Mesenchymal stem cell (in vitro differentiated cells and primary cell): Measurements from ENCODE around the gene IFITM10.

Experiments
- DNase-seq: peaks from one replicate; pipeline ENCODE4 v3.0.0-alpha.2; 2013
- H2AFZ ChIP-seq: one replicate; pipeline ENCODE4 v1.6.1; 2013; ENCODE audit warnings: low read depth, mild to moderate bottlenecking, control low read depth, inconsistent platforms, low read length, moderate library complexity
- H2AK5ac ChIP-seq: 2 replicates; pipeline ENCODE4 v1.6.1; 2013; ENCODE audit warnings: low read length, moderate library complexity, mild to moderate bottlenecking, inconsistent platforms; ENCODE audit not compliant: severe bottlenecking
- H2BK120ac ChIP-seq: one replicate; pipeline ENCODE4 v1.6.1; 2013; ENCODE audit warnings: low read depth, mild to moderate bottlenecking, inconsistent platforms, low read length, moderate library complexity
- H2BK12ac ChIP-seq, 2 experiments: one replicate each; pipeline ENCODE4 v1.6.1; 2013; ENCODE audit warnings: inconsistent platforms in 2 of 2, low read length in 2 of 2, mild to moderate bottlenecking in 2 of 2, moderate library complexity in 2 of 2, control low read depth in 1 of 2
- H2BK15ac ChIP-seq: one replicate; pipeline ENCODE4 v1.6.1; 2013; ENCODE audit warnings: mild to moderate bottlenecking, low read depth, inconsistent platforms; ENCODE audit not compliant: poor library complexity, severe bottlenecking
- H2BK5ac ChIP-seq: 2 replicates; pipeline ENCODE4 v1.6.1; 2013; ENCODE audit warnings: low read depth, mild to moderate bottlenecking, low read length, control low read depth, inconsistent platforms; ENCODE audit not compliant: poor library complexity, severe bottlenecking
- H3K14ac ChIP-seq, 2 experiments: one replicate each; pipeline ENCODE4 v1.6.1; 2013; ENCODE audit warnings: inconsistent platforms in 2 of 2, low read length in 2 of 2, control low read depth in 1 of 2, mild to moderate bottlenecking in 1 of 2, moderate library complexity in 1 of 2
- H3K18ac ChIP-seq, 2 experiments: one replicate each; pipeline ENCODE4 v1.6.1; 2013; ENCODE audit warnings: inconsistent platforms in 2 of 2, low read length in 2 of 2, control low read depth in 1 of 2, low read depth in 1 of 2, mild to moderate bottlenecking in 1 of 2
- H3K23ac ChIP-seq, 2 experiments: one replicate each; pipeline ENCODE4 v1.6.1; 2013; ENCODE audit warnings: inconsistent platforms in 2 of 2, low read length in 2 of 2, mild to moderate bottlenecking in 2 of 2, moderate library complexity in 2 of 2, control low read depth in 1 of 2
- H3K27ac ChIP-seq: 2 replicates; pipeline ENCODE4 v1.5.1; 2013; ENCODE audit warnings: mild to moderate bottlenecking, moderate library complexity, low read length, control low read depth, inconsistent platforms; ENCODE audit not compliant: poor library complexity, severe bottlenecking
- H3K27me3 ChIP-seq, 2 experiments: 2 replicates each; pipeline versions ENCODE4 v1.6.1 to v1.7.0; 2013; ENCODE audit warnings: low read length in 2 of 2, mild to moderate bottlenecking in 2 of 2, moderate library complexity in 2 of 2, control low read depth in 1 of 2, inconsistent platforms in 1 of 2; ENCODE audit not compliant: control insufficient read depth in 1 of 2, insufficient read depth in 1 of 2
- H3K36me3 ChIP-seq, 2 experiments: 2 replicates each; pipeline versions ENCODE4 v1.6.1 to v1.7.0; 2013; ENCODE audit warnings: low read length in 2 of 2, control low read depth in 1 of 2, inconsistent platforms in 1 of 2, low read depth in 1 of 2, mild to moderate bottlenecking in 1 of 2; ENCODE audit not compliant: insufficient read depth in 2 of 2, control insufficient read depth in 1 of 2
- H3K4ac ChIP-seq, 2 experiments: one replicate each; pipeline ENCODE4 v1.6.1; 2013; ENCODE audit warnings: inconsistent platforms in 2 of 2, low read length in 2 of 2, mild to moderate bottlenecking in 2 of 2, moderate library complexity in 2 of 2, control low read depth in 1 of 2, low read depth in 1 of 2
- H3K4me1 ChIP-seq: 2 replicates; pipeline ENCODE4 v1.6.1; 2013; ENCODE audit warnings: low read depth, low read length, control low read depth; ENCODE audit not compliant: control insufficient read depth, insufficient read depth
- H3K4me2 ChIP-seq: 2 replicates; pipeline ENCODE4 v1.6.1; 2013; ENCODE audit warnings: low read length, mild to moderate bottlenecking, inconsistent platforms; ENCODE audit not compliant: poor library complexity, severe bottlenecking
- H3K4me3 ChIP-seq, 2 experiments: 2 replicates each; pipeline versions ENCODE4 v1.5.1 to v1.7.0; 2013; ENCODE audit warnings: low read length in 2 of 2, mild to moderate bottlenecking in 2 of 2, control low read depth in 1 of 2, low read depth in 1 of 2; ENCODE audit not compliant: insufficient read depth in 1 of 2
- H3K79me1 ChIP-seq: replicated peaks from 2 replicates; pipeline ENCODE4 v1.6.1; 2013; ENCODE audit warnings: mild to moderate bottlenecking, control low read depth, low read length, inconsistent platforms; ENCODE audit not compliant: poor library complexity, severe bottlenecking
- H3K9ac ChIP-seq: 2 replicates; pipeline ENCODE4 v1.7.0; 2013; ENCODE audit warnings: mild to moderate bottlenecking, low read length, moderate library complexity
- H3K9me3 ChIP-seq: 2 replicates; pipeline ENCODE4 v1.7.0; 2013; ENCODE audit warnings: mild to moderate bottlenecking, low read length; ENCODE audit not compliant: control insufficient read depth
- H4K8ac ChIP-seq: one replicate; pipeline ENCODE4 v1.6.1; 2013; ENCODE audit warnings: inconsistent platforms, mild to moderate bottlenecking, low read length, moderate library complexity
- H4K91ac ChIP-seq: one replicate; pipeline ENCODE4 v1.6.1; 2013; ENCODE audit warnings: mild to moderate bottlenecking, low read length, inconsistent platforms
- WGBS: methylation state at CpG from one replicate; pipeline ENCODE4 v1.1.7; 2013; ENCODE audit warnings: mixed read lengths; 5-methylcytosine and 5-hydroxymethylcytosine counted together

The IFITM10 gene

DNA sequence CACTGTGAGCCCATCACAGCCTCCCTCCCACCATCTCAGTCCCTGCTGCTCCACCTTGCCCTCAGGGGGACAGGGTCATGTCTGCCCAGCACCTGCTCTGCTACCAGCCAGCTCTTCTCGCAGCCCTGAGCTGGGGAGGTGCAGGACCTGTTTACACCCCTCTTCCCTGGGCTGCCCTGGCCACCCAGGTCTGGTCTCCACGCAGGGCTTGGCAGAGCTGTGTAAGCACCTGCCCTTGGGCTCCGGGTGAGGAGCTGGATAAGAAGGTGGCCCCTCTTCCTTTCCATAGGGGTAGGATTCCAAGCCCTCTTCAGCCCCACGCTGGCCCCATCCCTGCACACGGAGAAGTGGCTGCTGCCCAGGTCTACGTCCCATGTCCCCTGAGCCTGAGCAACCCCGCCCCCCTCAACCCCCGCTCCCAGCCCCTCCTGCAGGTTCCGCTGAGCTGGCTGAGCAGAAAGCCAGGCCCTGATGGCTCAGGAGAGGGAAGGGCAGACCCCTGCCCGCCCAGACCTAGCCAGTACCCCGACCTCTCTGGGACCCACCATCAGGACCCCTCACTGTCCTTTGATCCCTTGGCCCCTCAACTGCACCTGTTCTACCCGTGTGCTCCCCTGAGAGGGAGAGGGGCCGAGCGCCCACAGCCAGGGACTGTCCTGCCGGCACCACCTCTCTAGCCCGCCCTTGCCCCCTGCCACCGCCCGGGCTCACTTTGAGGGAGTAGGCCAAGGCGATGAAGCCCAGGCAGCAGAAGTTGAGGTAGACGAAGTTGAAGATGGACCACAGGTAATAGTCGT, 3.2 kb downstream of the IFITM10 start:
- peaks cover 3 to 16% of the 10 kb centered on the region in 2 experiments for H3K27me3 ChIP-seq
- H3K79me1 ChIP-seq: no peaks in the 10 kb centered on the region
- H3K36me3 ChIP-seq: peaks cover 19 to 28% of the 10 kb centered on the region in 2 experiments
- no peak overlapping the region for H4K91ac ChIP-seq
- no peak overlapping the region for H3K9ac ChIP-seq
- H3K4me1 ChIP-seq: peaks cover 31% of the 10 kb centered on the region
- H3K9me3 ChIP-seq: no peaks in the 10 kb centered on the region
- H2AFZ ChIP-seq: no peak overlapping the region
- H2BK120ac ChIP-seq: no peak overlapping the region
- H3K14ac ChIP-seq: no peak overlapping the region
- no peak overlapping the region for H2AK5ac ChIP-seq
- no peak overlapping the region for H4K8ac ChIP-seq
- no peak overlapping the region for H3K4me2 ChIP-seq
- 83% methylated on average over 21 of the region's 21 CpGs for WGBS
- no peak overlapping the region for H2BK12ac ChIP-seq
- H2BK5ac ChIP-seq: no peak overlapping the region
- DNase-seq: no peak
- H2BK15ac ChIP-seq: no peak overlapping the region
- no peak overlapping the region for H3K4ac ChIP-seq
- H3K23ac ChIP-seq: no peak overlapping the region
- peak overlapping the region in 1 of 2 experiments; percentile 76 for H3K4me3 ChIP-seq
- no peak overlapping the region for H3K18ac ChIP-seq
- no peak overlapping the region for H3K27ac ChIP-seq

DNA sequence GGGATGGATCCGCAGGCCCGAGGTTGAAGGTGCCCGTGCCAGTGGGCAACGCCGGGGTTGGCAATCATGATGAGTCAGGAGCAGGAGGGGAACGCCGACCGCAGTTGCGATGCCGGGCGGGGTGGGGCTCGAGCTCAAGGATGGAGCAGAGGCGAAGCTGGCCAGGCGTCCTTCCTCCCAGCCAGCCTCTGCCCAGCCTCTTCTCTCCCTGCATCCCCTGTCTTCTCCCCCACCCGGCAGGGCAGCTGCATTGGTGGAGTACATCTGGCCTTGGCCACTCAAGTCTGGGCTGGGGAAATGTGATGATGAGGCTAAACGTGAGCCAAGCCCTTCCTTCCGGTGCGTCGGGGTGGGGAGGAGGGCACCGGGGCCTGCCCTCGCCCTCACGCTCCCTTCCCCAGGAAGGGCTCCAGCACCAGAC, 3.9 kb downstream of the IFITM10 start:
- Histone ChIP-seq H2AK5ac (no peak overlapping the region), H3K18ac (no peak overlapping the region), H2AFZ (no peak overlapping the region), H3K4ac (no peak overlapping the region), H2BK12ac (no peak overlapping the region), H4K91ac (no peak overlapping the region), H3K23ac (no peak overlapping the region), H3K4me3 (no peak overlapping the region), H4K8ac (no peak overlapping the region), H2BK15ac (no peak overlapping the region), H3K36me3 (peaks cover 13 to 21% of the 10 kb centered on the region in 2 experiments), H2BK120ac (no peak overlapping the region), H3K4me2 (no peak overlapping the region), H3K9me3 (no peaks in the 10 kb centered on the region), H3K4me1 (peaks cover 31% of the 10 kb centered on the region), H3K9ac (no peak overlapping the region), H3K79me1 (no peaks in the 10 kb centered on the region), H2BK5ac (no peak overlapping the region), H3K14ac (no peak overlapping the region), H3K27me3 (peaks cover 3 to 22% of the 10 kb centered on the region in 2 experiments), H3K27ac (no peak overlapping the region)
- DNase-seq: no peak
- 97% methylated on average over 19 of the region's 22 CpGs for WGBS

DNA sequence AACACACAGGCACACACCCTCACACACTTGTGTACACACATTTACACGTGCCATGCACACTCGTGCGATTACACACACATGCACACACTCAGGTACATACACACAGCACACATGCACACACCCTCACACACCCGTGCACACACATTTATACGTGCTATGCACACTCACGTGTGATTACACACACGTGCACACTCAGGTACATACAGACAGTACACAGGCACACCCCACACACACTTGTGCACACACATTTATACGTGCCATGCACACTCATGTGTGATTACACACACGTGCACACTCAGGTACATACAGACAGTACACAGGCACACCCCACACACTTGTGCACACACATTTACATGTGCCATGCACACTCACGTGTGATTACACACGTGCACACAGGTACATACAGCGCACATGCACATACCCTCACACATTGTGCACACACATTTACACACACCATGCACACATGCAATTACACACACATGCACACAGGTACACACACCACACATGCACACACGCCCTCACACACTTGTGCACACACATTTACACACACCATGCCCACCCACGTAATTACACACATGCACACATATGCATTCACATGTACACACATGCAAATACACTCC, 4.6 kb downstream of the IFITM10 start:
- no peaks in the 10 kb centered on the region for H3K79me1 ChIP-seq
- H3K27ac ChIP-seq: no peak overlapping the region
- H3K14ac ChIP-seq: peak overlapping the region in 1 of 2 experiments; percentile 36
- H3K27me3 ChIP-seq: peaks cover 3 to 29% of the 10 kb centered on the region in 2 experiments
- no peaks in the 10 kb centered on the region for H3K9me3 ChIP-seq
- no peak overlapping the region for H2BK5ac ChIP-seq
- no peak overlapping the region for H2BK12ac ChIP-seq
- WGBS: 90% methylated on average over 14 of the region's 14 CpGs
- H2BK120ac ChIP-seq: no peak overlapping the region
- peaks cover 28% of the 10 kb centered on the region for H3K4me1 ChIP-seq
- H4K91ac ChIP-seq: peak overlapping the region; percentile 5
- no peak overlapping the region for H3K9ac ChIP-seq
- no peak overlapping the region for H2BK15ac ChIP-seq
- no peak overlapping the region for H3K23ac ChIP-seq
- H3K36me3 ChIP-seq: peaks cover 11 to 15% of the 10 kb centered on the region in 2 experiments
- no peak overlapping the region for H3K18ac ChIP-seq
- no peak overlapping the region for H3K4me2 ChIP-seq
- H4K8ac ChIP-seq: no peak overlapping the region
- H2AK5ac ChIP-seq: no peak overlapping the region
- no peak overlapping the region for H3K4me3 ChIP-seq
- DNase-seq: no peak
- H3K4ac ChIP-seq: no peak overlapping the region
- H2AFZ ChIP-seq: no peak overlapping the region

DNA sequence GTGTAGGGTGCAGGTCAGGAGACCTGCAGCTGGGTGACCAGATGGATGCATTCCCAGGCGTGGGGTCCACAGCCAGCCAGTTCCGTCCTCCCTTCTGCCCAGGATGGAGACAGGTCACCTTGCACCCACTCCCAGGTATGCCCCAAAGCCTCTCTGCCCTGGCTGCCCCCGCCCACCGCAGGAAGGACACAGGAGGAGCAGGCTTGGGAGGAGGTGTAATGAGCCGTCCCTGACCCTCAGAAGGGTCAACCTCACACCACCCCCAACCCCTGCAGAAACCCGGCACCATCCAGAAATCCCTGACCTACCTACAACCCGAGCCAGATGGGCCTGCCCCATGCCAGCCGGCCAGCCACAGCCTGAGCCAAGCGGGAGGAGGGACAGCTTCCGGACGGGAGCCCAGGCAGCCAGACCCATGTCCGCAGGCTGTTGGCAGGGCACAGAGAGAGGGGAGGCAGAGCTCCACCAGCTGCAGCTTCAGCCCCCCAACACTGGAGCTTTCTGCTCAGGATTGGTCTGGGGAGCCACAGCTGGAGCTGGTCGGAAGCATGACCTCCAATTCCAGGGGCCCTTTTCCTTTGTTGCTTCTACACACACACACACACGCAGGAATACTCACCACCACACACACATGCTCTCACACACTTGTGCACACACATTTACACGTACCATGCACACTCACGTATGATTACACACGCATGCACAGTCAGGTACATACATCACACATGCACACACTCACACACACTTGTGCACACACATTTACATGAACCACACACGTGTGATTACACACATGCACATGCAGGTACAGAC, 5.3 kb downstream of the IFITM10 start:
- Histone ChIP-seq H2BK120ac (no peak overlapping the region), H4K8ac (no peak overlapping the region), H3K4me3 (no peak overlapping the region), H3K27ac (no peak overlapping the region), H3K14ac (no peak overlapping the region), H3K79me1 (no peaks in the 10 kb centered on the region), H3K4me2 (no peak overlapping the region), H3K9me3 (no peaks in the 10 kb centered on the region), H4K91ac (no peak overlapping the region), H3K23ac (no peak overlapping the region), H3K18ac (no peak overlapping the region), H3K9ac (no peak overlapping the region), H2BK5ac (no peak overlapping the region), H3K27me3 (peaks cover 3 to 36% of the 10 kb centered on the region in 2 experiments), H2BK15ac (no peak overlapping the region), H2AFZ (no peak overlapping the region), H2AK5ac (no peak overlapping the region), H2BK12ac (no peak overlapping the region), H3K36me3 (peaks cover 11 to 13% of the 10 kb centered on the region in 2 experiments), H3K4ac (no peak overlapping the region), H3K4me1 (peaks cover 20% of the 10 kb centered on the region)
- WGBS: 89% methylated on average over 16 of the region's 18 CpGs
- DNase-seq: no peak
